K562 (cell line): ENCODE results near the gene PRR19. TPM values are rescaled to one million over a fixed set of nuclear protein-coding genes. Genes with fewer than 3 reads are reported as not detected.
A peak's percentile ranks its signal among the peaks of the same experiment; 100 is the strongest.

Experiments used
- ADNP ChIP-seq: fragments of 200-800 bp; sonication (Bioruptor generic); IDR thresholded peaks from 2 replicates; pipeline ENCODE4 v1.6.1; 2016; ENCODE audit warnings: missing genetic modification characterization, missing compliant biosample characterization
- ARNT ChIP-seq, 2 experiments: fragments of 450-650 bp; IDR thresholded peaks; 2 replicates each; pipeline ENCODE4 v1.6.1; 2016; ENCODE audit warnings: mild to moderate bottlenecking in 1 of 2
- CGGBP1 ChIP-seq: fragments of 250-450 bp; sonication (Bioruptor Pico); IDR thresholded peaks from 2 replicates; pipeline ENCODE4 v1.9.0; 2021; ENCODE audit warnings: mild to moderate bottlenecking
- ESRRA ChIP-seq: fragments of 450-650 bp; IDR thresholded peaks from 2 replicates; pipeline ENCODE4 v1.6.1; 2014; ENCODE audit warnings: low read depth, mild to moderate bottlenecking, moderate library complexity, borderline replicate concordance
- FOXP4 ChIP-seq: sonication (generic); formaldehyde crosslinking; IDR thresholded peaks from 2 replicates; pipeline ENCODE4 v1.8.0; 2022; ENCODE audit warnings: mild to moderate bottlenecking, missing genetic modification reagents, borderline replicate concordance
- GTF3C2 ChIP-seq: IDR thresholded peaks from 3 replicates; pipeline ENCODE4 v1.6.1; 2011; ENCODE audit warnings: borderline replicate concordance, mild to moderate bottlenecking, moderate library complexity; ENCODE audit not compliant: insufficient read length; ENCODE audit errors: extremely low read depth
- HIVEP1 ChIP-seq: fragments of 250-450 bp; sonication (Bioruptor Pico); IDR thresholded peaks from 2 replicates; pipeline ENCODE4 v1.4.0; 2020; ENCODE audit warnings: mild to moderate bottlenecking
- KAT2B ChIP-seq: IDR thresholded peaks from one replicate; pipeline ENCODE4 v1.6.1; 2012; ENCODE audit warnings: low read depth, mild to moderate bottlenecking, control low read depth, inconsistent platforms, low read length, moderate library complexity
- L3MBTL2 ChIP-seq: fragments of 450-650 bp; IDR thresholded peaks from 2 replicates; pipeline ENCODE4 v1.6.1; 2016; ENCODE audit warnings: mild to moderate bottlenecking, moderate library complexity
- MBD1 ChIP-seq: fragments of 250-450 bp; sonication (Bioruptor Pico); IDR thresholded peaks from 2 replicates; pipeline ENCODE4 v1.8.0; 2022; ENCODE audit warnings: inconsistent platforms
- MTA2 ChIP-seq: fragments of 450-650 bp; IDR thresholded peaks from 2 replicates; pipeline ENCODE4 v1.6.1; 2016; ENCODE audit warnings: low read depth
- NFXL1 ChIP-seq: fragments of 450-650 bp; formaldehyde crosslinking; IDR thresholded peaks from 2 replicates; pipeline ENCODE4 v1.4.0; 2021; ENCODE audit warnings: mild to moderate bottlenecking
- NR2C2 ChIP-seq, 2 experiments: fragments of 200-800 bp in 1 of 2; sonication (Bioruptor generic) in 1 of 2; sonication (generic) in 1 of 2; formaldehyde crosslinking in 1 of 2; IDR thresholded peaks; 2 replicates each; pipeline versions ENCODE4 v1.6.1 to v1.8.0; 2016 to 2022; ENCODE audit warnings: mild to moderate bottlenecking in 1 of 2, missing compliant biosample characterization in 1 of 2, missing genetic modification characterization in 1 of 2, missing genetic modification reagents in 1 of 2
- PURB ChIP-seq: sonication (generic); formaldehyde crosslinking; IDR thresholded peaks from 2 replicates; pipeline ENCODE4 v1.9.0; 2021; ENCODE audit warnings: low read depth, mild to moderate bottlenecking, missing genetic modification reagents
- SPI1 ChIP-seq: IDR thresholded peaks from 2 replicates; pipeline ENCODE4 v1.6.1; 2011; ENCODE audit warnings: low read depth, low read length, control low read depth, borderline replicate concordance
- TARDBP ChIP-seq: fragments of 450-650 bp; IDR thresholded peaks from 2 replicates; pipeline ENCODE4 v1.6.1; 2016
- TCF3 ChIP-seq: sonication (generic); formaldehyde crosslinking; IDR thresholded peaks from 2 replicates; pipeline ENCODE4 v1.4.0; 2020; ENCODE audit warnings: mild to moderate bottlenecking, missing genetic modification reagents
- TCFL5 ChIP-seq: fragments of 250-450 bp; sonication (Bioruptor Pico); conservative IDR thresholded peaks from 2 replicates; pipeline ENCODE4 v1.6.1; 2021; ENCODE audit warnings: mild to moderate bottlenecking, moderate library complexity, matching md5 sums
- ZNF24 ChIP-seq: fragments of 450-650 bp; IDR thresholded peaks from 2 replicates; pipeline ENCODE4 v1.6.1; 2016
- ZNF436 ChIP-seq: fragments of 250-450, 450-650 bp; sonication (Bioruptor Pico); formaldehyde crosslinking; IDR thresholded peaks from 2 replicates; pipeline ENCODE4 v1.7.0; 2020; ENCODE audit warnings: mild to moderate bottlenecking
- ZNF589 ChIP-seq: fragments of 200-800 bp; sonication (Bioruptor generic); IDR thresholded peaks from 2 replicates; pipeline ENCODE4 v1.6.1; 2016; ENCODE audit warnings: low read depth, missing genetic modification characterization, missing compliant biosample characterization
- polyA plus RNA-seq, 8 experiments: library from polyadenylated mRNA; depleted of rRNA in 4 of 8; stranded (reverse) in 5 of 8; unstranded in 3 of 8; fragments of >200 nt; fragmentation: Nextera tagmentation in 2 of 8; fragmentation: Illumina TruSeq in 1 of 8; extraction: Ambion mirVana in 2 of 8; extraction: Trizol in 1 of 8; gene quantifications; 2 replicates each; pipeline versions ENCODE4 v1.2.1 to v1.2.3, GENCODE V29; 2011 to 2014; ENCODE audit warnings: inconsistent platforms in 1 of 8, missing spikeins in 1 of 8
- total RNA-seq, 7 experiments: library from RNA; depleted of rRNA in 6 of 7; stranded (reverse); fragments of >200 nt in 6 of 7; fragmentation: Illumina TruSeq in 2 of 7; extraction: Trizol in 2 of 7; gene quantifications; 2 replicates each; pipeline versions ENCODE4 v1.2.1 to v1.2.3, GENCODE V29; 2011 to 2021; ENCODE audit warnings: low replicate concordance in 1 of 7

The PRR19 gene
- total and polyA plus RNA-seq, 9 of the 15 experiments (the other 6 are each of a cell fraction or from before 2014, with no cell fraction given), result 0.10 to 1.6 (median 0.54) TPM

- TF ChIP-seq FOXP4 (CRISPR knock-in tag), result no peak
- TF ChIP-seq L3MBTL2, result peak; percentile 35; the same call in 1 of the 2 replicates
- no peak for TF ChIP-seq NR2C2 (CRISPR knock-in tag; IDR thresholded peaks at IDR 0.05)
- no peak for TF ChIP-seq NR2C2 (tag; IDR thresholded peaks at IDR 0.05)
- TF ChIP-seq PURB (CRISPR knock-in tag), result no peak
- 0 out of 2 replicates have a peak, but pooled peaks have one; percentile 72 for TF ChIP-seq ESRRA
- TF ChIP-seq MTA2, result 0 out of 2 replicates have a peak, but pooled peaks have one; percentile 6
- TF ChIP-seq ZNF589, result no peak
- TF ChIP-seq NFXL1 (CRISPR knock-in tag), result no peak
- no peak for TF ChIP-seq TCF3 (CRISPR knock-in tag)
- TF ChIP-seq ZNF436 (CRISPR knock-in tag), result no peak
- peak; percentile 83; the same call in 1 of the 2 replicates for TF ChIP-seq MBD1 (CRISPR knock-in tag)
- TF ChIP-seq TCFL5 (CRISPR knock-in tag), result no peak
- TF ChIP-seq ZNF24, result peak; percentile 61; the same call in 1 of the 2 replicates
- no peak for TF ChIP-seq SPI1
- no peak for TF ChIP-seq KAT2B
- no peak for TF ChIP-seq TARDBP
- TF ChIP-seq HIVEP1, result 0 out of 2 replicates have a peak, but pooled peaks have one; percentile 27
- no peak for TF ChIP-seq CGGBP1 (CRISPR knock-in tag)
- 0 out of 4 replicates have a peak, but pooled peaks of 1 of the 2 experiments have one; percentile 61 for TF ChIP-seq ARNT (IDR thresholded peaks at IDR 0.05)
- no peak for TF ChIP-seq GTF3C2
- peak; percentile 93 for TF ChIP-seq ADNP
These were observed 22.8 kb downstream of the PRR19 start (continued) for GRCh38 chr19:42324655-42325307.
